MM.1S (cell line): ENCODE results near the gene ORC4.

Experiments
- DNase-seq: peaks from one replicate; pipeline ENCODE4 v3.0.0-alpha.2; 2015
- H2AFZ ChIP-seq: fragments of 300-600 bp; sonication (generic); 2 replicates; pipeline ENCODE4 v1.6.0; 2016; ENCODE audit warnings: antibody characterized with exemption, low read length
- H3F3A ChIP-seq: fragments of 300-600 bp; sonication (generic); 2 replicates; pipeline ENCODE4 v1.6.1; 2016; ENCODE audit warnings: mild to moderate bottlenecking, antibody characterized with exemption, low read length, moderate library complexity, mixed read lengths; ENCODE audit not compliant: insufficient read depth
- H3K27ac ChIP-seq: fragments of 300-600 bp; sonication (generic); 2 replicates; pipeline ENCODE4 v1.5.1; 2016; ENCODE audit warnings: mild to moderate bottlenecking, low read length
- H3K27me3 ChIP-seq: fragments of 300-600 bp; sonication (generic); replicated peaks from 2 replicates; pipeline ENCODE4 v1.6.0; 2016; ENCODE audit warnings: low read length; ENCODE audit not compliant: insufficient read depth
- H3K36me3 ChIP-seq: fragments of 300-600 bp; sonication (generic); replicated peaks from 2 replicates; pipeline ENCODE4 v1.6.1; 2016; ENCODE audit warnings: mild to moderate bottlenecking, low read length, mixed read lengths; ENCODE audit not compliant: insufficient read depth
- H3K4me1 ChIP-seq: fragments of 300-600 bp; sonication (generic); 2 replicates; pipeline ENCODE4 v1.6.1; 2016; ENCODE audit warnings: low read length, mixed read lengths
- H3K4me2 ChIP-seq: fragments of 300-600 bp; sonication (generic); 2 replicates; pipeline ENCODE4 v1.6.0; 2016; ENCODE audit warnings: low read depth, low read length
- H3K4me3 ChIP-seq: fragments of 300-600 bp; sonication (generic); 2 replicates; pipeline ENCODE4 v1.5.1; 2016; ENCODE audit warnings: low read length, mixed read lengths
- H3K79me2 ChIP-seq: fragments of 300-600 bp; sonication (generic); 2 replicates; pipeline ENCODE4 v1.6.1; 2016; ENCODE audit warnings: mixed run types, low read length, mixed read lengths
- H3K9ac ChIP-seq: fragments of 300-600 bp; sonication (generic); 2 replicates; pipeline ENCODE4 v1.6.1; 2016; ENCODE audit warnings: low read length, mixed read lengths
- H3K9me2 ChIP-seq: fragments of 300-600 bp; sonication (generic); replicated peaks from 2 replicates; pipeline ENCODE4 v1.6.1; 2016; ENCODE audit warnings: mild to moderate bottlenecking, low read length, mixed read lengths; ENCODE audit not compliant: insufficient read depth
- H3K9me3 ChIP-seq: fragments of 300-600 bp; sonication (generic); replicated peaks from 2 replicates; pipeline ENCODE4 v1.6.1; 2016; ENCODE audit warnings: mild to moderate bottlenecking, low read length, mixed read lengths; ENCODE audit not compliant: insufficient read depth
- H4K20me1 ChIP-seq: fragments of 300-600 bp; sonication (generic); 2 replicates; pipeline ENCODE4 v1.6.1; 2016; ENCODE audit warnings: mild to moderate bottlenecking, low read length, moderate library complexity, mixed read lengths; ENCODE audit not compliant: insufficient read depth
- EZH2 ChIP-seq: fragments of 300-600 bp; sonication (generic); optimal IDR thresholded peaks from 2 replicates; pipeline ENCODE3; 2017; ENCODE audit warnings: low read depth, mild to moderate bottlenecking, antibody characterized with exemption, low read length, mixed read lengths
- EZH2phosphoT487 ChIP-seq: fragments of 300-600 bp; sonication (generic); IDR thresholded peaks from 2 replicates; pipeline ENCODE4 v1.6.1; 2018; ENCODE audit warnings: antibody characterized with exemption, low read length
- TF ChIP-seq, protein P1 (sequence below): fragments of 300-600 bp; sonication (generic); IDR thresholded peaks from 2 replicates; pipeline ENCODE4 v1.5.1; 2016; ENCODE audit warnings: antibody characterized with exemption, low read length, mixed read lengths

ORC4 gene

GRCh38 chr2:147925886-147926285, 94.7 kb downstream of the ORC4 start:
- H3K9me3 ChIP-seq, result no peaks in the 10 kb centered on the region
- H3K79me2 ChIP-seq, result no peaks in the 10 kb centered on the region
- no peaks in the 10 kb centered on the region for H3K36me3 ChIP-seq
- no peak overlapping the region for H3K4me3 ChIP-seq
- TF ChIP-seq EZH2 (no peak), EZH2phosphoT487 (no peak)
- TF ChIP-seq, protein P1, sequence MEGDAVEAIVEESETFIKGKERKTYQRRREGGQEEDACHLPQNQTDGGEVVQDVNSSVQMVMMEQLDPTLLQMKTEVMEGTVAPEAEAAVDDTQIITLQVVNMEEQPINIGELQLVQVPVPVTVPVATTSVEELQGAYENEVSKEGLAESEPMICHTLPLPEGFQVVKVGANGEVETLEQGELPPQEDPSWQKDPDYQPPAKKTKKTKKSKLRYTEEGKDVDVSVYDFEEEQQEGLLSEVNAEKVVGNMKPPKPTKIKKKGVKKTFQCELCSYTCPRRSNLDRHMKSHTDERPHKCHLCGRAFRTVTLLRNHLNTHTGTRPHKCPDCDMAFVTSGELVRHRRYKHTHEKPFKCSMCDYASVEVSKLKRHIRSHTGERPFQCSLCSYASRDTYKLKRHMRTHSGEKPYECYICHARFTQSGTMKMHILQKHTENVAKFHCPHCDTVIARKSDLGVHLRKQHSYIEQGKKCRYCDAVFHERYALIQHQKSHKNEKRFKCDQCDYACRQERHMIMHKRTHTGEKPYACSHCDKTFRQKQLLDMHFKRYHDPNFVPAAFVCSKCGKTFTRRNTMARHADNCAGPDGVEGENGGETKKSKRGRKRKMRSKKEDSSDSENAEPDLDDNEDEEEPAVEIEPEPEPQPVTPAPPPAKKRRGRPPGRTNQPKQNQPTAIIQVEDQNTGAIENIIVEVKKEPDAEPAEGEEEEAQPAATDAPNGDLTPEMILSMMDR, result no peak
- DNase-seq, result no peak
- no peaks in the 10 kb centered on the region for H3K27me3 ChIP-seq
- no peaks in the 10 kb centered on the region for H3K4me1 ChIP-seq
- H3K27ac ChIP-seq, result no peak overlapping the region
- H3F3A ChIP-seq, result no peaks in the 10 kb centered on the region
- no peak overlapping the region for H3K4me2 ChIP-seq
- no peaks in the 10 kb centered on the region for H3K9me2 ChIP-seq
- H4K20me1 ChIP-seq, result no peaks in the 10 kb centered on the region
- H2AFZ ChIP-seq, result no peak overlapping the region
- no peak overlapping the region for H3K9ac ChIP-seq

- TF ChIP-seq EZH2 (no peak), EZH2phosphoT487 (no peak)
- TF ChIP-seq, protein P1, result no peak
- Histone ChIP-seq H3K9ac (no peak overlapping the region), H2AFZ (no peak overlapping the region), H3K27me3 (no peaks in the 10 kb centered on the region), H3K9me3 (no peaks in the 10 kb centered on the region), H3K79me2 (no peaks in the 10 kb centered on the region), H3K27ac (no peak overlapping the region), H3K9me2 (no peaks in the 10 kb centered on the region), H3K4me2 (no peak overlapping the region), H3F3A (no peaks in the 10 kb centered on the region), H3K4me3 (no peak overlapping the region), H3K36me3 (no peaks in the 10 kb centered on the region), H4K20me1 (no peaks in the 10 kb centered on the region), H3K4me1 (no peaks in the 10 kb centered on the region)
- DNase-seq, result no peak
Measured at GRCh38 chr2:147924647-147925046, 95.9 kb downstream of the ORC4 start.

DNA sequence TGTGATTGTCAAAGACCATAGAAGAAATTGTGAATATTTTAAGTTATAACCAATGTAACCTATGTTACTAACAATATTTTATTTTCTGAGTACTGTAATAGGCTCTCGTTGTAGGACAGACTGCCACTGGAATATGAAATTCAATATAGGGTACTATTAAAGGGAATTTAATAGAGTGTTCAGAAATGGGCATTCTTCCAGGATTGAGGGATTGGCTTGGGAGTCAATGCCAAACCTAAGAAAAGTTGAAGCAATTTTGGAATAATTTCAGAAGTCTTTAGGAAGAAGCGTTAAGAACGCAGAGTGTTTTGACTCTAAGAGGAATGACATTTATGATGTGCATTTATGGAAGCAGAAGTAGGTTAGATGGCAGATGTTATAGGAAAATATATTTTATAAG, 96.7 kb downstream of the ORC4 start:
- no peaks in the 10 kb centered on the region for H4K20me1 ChIP-seq
- H3K4me1 ChIP-seq, result no peaks in the 10 kb centered on the region
- H3K4me2 ChIP-seq, result no peak overlapping the region
- H3K9me3 ChIP-seq, result no peaks in the 10 kb centered on the region
- no peaks in the 10 kb centered on the region for H3K36me3 ChIP-seq
- no peak overlapping the region for H3K9ac ChIP-seq
- DNase-seq, result no peak
- no peak overlapping the region for H2AFZ ChIP-seq
- no peaks in the 10 kb centered on the region for H3F3A ChIP-seq
- TF ChIP-seq EZH2, result no peak
- TF ChIP-seq, protein P1, result no peak
- TF ChIP-seq EZH2phosphoT487, result no peak
- H3K27ac ChIP-seq, result no peak overlapping the region
- no peaks in the 10 kb centered on the region for H3K27me3 ChIP-seq
- no peaks in the 10 kb centered on the region for H3K9me2 ChIP-seq
- no peaks in the 10 kb centered on the region for H3K79me2 ChIP-seq
- H3K4me3 ChIP-seq, result no peak overlapping the region

DNA sequence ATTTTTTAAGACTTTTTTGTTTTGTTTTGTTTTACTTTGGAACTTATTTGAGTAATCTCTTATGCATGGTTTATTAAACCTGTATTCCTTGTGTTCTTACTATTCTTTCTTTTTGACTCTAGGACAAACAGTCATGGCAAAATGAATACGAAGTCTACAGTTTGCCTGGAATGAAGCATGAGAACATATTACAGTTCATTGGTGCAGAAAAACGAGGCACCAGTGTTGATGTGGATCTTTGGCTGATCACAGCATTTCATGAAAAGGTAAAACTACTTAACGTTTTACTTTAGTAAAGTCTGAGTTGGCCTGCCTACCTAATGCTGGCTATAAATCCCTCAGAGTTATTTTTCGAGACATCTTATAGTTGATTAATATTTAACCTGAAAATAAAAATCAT, 103.4 kb downstream of the ORC4 start:
- no peak overlapping the region for H3K27ac ChIP-seq
- 0 out of 2 replicates have a peak, but pooled peaks cover 3% of the 10 kb centered on the region for H3F3A ChIP-seq
- no peak overlapping the region for H3K9ac ChIP-seq
- DNase-seq, result no peak
- no peak for TF ChIP-seq EZH2
- no peak for TF ChIP-seq EZH2phosphoT487
- TF ChIP-seq, protein P1, result no peak
- H3K4me3 ChIP-seq, result no peak overlapping the region
- no peaks in the 10 kb centered on the region for H3K4me1 ChIP-seq
- H3K9me2 ChIP-seq, result no peaks in the 10 kb centered on the region
- no peaks in the 10 kb centered on the region for H3K9me3 ChIP-seq
- H2AFZ ChIP-seq, result no peak overlapping the region
- H3K79me2 ChIP-seq, result no peaks in the 10 kb centered on the region
- H3K27me3 ChIP-seq, result no peaks in the 10 kb centered on the region
- H3K4me2 ChIP-seq, result no peak overlapping the region
- H4K20me1 ChIP-seq, result no peaks in the 10 kb centered on the region
- H3K36me3 ChIP-seq, result no peaks in the 10 kb centered on the region
